HCT116 (cell line): ENCODE measurements around the gene XPC.

Source experiments
- CBX3 ChIP-seq: IDR thresholded peaks from 2 replicates; pipeline ENCODE4 v1.6.1; 2012; ENCODE audit warnings: low read depth
- CEBPB ChIP-seq: IDR thresholded peaks from 2 replicates; pipeline ENCODE4 v1.6.1; 2012; ENCODE audit warnings: low read depth
- EZH2 ChIP-seq: fragments of 200-600 bp; sonication (generic); IDR thresholded peaks from 2 replicates; pipeline ENCODE4 v1.6.1; 2017; ENCODE audit warnings: antibody characterized with exemption, mixed run types
- EZH2phosphoT487 ChIP-seq: fragments of 200-600 bp; IDR thresholded peaks from 2 replicates; pipeline ENCODE4 v1.6.1; 2018; ENCODE audit warnings: antibody characterized with exemption, borderline replicate concordance
- JUND ChIP-seq: IDR thresholded peaks from 2 replicates; pipeline ENCODE4 v1.6.1; 2012
- POLR2A ChIP-seq: IDR thresholded peaks from 2 replicates; pipeline ENCODE4 v1.7.0; 2011; ENCODE audit warnings: borderline replicate concordance; ENCODE audit not compliant: insufficient read depth, insufficient read length; ENCODE audit errors: extremely low read depth
- POLR2AphosphoS5 ChIP-seq: IDR thresholded peaks from 2 replicates; pipeline ENCODE4 v1.6.1; 2011; ENCODE audit warnings: mild to moderate bottlenecking, low read depth, low read length, moderate library complexity
- SIN3A ChIP-seq: IDR thresholded peaks from 2 replicates; pipeline ENCODE4 v1.6.1; 2012; ENCODE audit warnings: low read depth
- TCF7L2 ChIP-seq: IDR thresholded peaks from 2 replicates; pipeline ENCODE4 v1.7.0; 2011; ENCODE audit warnings: borderline replicate concordance, inconsistent platforms; ENCODE audit not compliant: insufficient read depth, insufficient read length; ENCODE audit errors: extremely low read depth
- YY1 ChIP-seq: IDR thresholded peaks from 2 replicates; pipeline ENCODE4 v1.6.1; 2011; ENCODE audit warnings: low read length, low read depth, moderate library complexity, mild to moderate bottlenecking; ENCODE audit not compliant: insufficient replicate concordance; ENCODE audit errors: extremely low read depth
- ZNF274 ChIP-seq: fragments of 200-500 bp; sonication (Bioruptor generic); IDR thresholded peaks from 2 replicates; pipeline ENCODE4 v1.6.1; 2014; ENCODE audit warnings: mild to moderate bottlenecking, low read depth, low read length, inconsistent platforms
- TF ChIP-seq, protein P1 (sequence below), 3 experiments: fragments of 200-600 bp in 1 of 3; sonication (generic) in 1 of 3; IDR thresholded peaks in 2 of 3; conservative IDR thresholded peaks in 1 of 3; 2 replicates each; pipeline ENCODE4 v1.5.1; 2012 to 2017; ENCODE audit warnings: low read depth in 2 of 3, low read length in 2 of 3, antibody characterized with exemption in 1 of 3, borderline replicate concordance in 1 of 3, control low read depth in 1 of 3, mild to moderate bottlenecking in 1 of 3, mixed read lengths in 1 of 3, mixed run types in 1 of 3, moderate library complexity in 1 of 3; ENCODE audit not compliant: insufficient read depth in 1 of 3
- TF ChIP-seq, protein P2 (sequence below): IDR thresholded peaks from 2 replicates; pipeline ENCODE4 v1.6.1; 2011; ENCODE audit warnings: mild to moderate bottlenecking, low read length, moderate library complexity; ENCODE audit not compliant: insufficient replicate concordance; ENCODE audit errors: extremely low read depth
- TF ChIP-seq, protein P3 (sequence below): IDR thresholded peaks from 2 replicates; pipeline ENCODE4 v1.6.1; 2012; ENCODE audit warnings: low read depth

DNA sequence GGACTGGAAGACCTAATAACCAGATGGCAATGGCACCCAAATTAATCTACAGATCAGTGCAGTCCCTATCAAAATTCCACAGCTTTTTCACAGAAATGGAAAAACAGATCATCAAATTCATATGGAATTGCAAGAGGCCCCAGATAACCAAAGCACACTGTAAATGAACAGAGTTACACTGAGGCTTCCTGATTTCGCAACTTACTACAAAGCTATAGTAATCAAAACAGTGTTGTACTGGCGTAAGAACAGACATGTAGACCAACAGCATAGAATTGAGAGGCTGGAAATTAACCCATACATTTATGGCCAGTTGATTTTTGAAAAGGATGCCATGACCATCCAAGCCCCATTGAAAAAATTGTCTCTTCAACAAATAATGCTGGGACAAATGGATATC, 16.2 kb downstream of the XPC start:
- no peak for TF ChIP-seq SIN3A
- TF ChIP-seq, protein P1, sequence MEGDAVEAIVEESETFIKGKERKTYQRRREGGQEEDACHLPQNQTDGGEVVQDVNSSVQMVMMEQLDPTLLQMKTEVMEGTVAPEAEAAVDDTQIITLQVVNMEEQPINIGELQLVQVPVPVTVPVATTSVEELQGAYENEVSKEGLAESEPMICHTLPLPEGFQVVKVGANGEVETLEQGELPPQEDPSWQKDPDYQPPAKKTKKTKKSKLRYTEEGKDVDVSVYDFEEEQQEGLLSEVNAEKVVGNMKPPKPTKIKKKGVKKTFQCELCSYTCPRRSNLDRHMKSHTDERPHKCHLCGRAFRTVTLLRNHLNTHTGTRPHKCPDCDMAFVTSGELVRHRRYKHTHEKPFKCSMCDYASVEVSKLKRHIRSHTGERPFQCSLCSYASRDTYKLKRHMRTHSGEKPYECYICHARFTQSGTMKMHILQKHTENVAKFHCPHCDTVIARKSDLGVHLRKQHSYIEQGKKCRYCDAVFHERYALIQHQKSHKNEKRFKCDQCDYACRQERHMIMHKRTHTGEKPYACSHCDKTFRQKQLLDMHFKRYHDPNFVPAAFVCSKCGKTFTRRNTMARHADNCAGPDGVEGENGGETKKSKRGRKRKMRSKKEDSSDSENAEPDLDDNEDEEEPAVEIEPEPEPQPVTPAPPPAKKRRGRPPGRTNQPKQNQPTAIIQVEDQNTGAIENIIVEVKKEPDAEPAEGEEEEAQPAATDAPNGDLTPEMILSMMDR (IDR thresholded peaks at IDR 0.05 in 2 of 3, conservative IDR thresholded peaks at IDR 0.05 in 1 of 3; ENCODE audit: borderline replicate concordance in 1 of 3, insufficient read depth in 1 of 3, low read depth in 2 of 3, low read length in 2 of 3): no peak
- TF ChIP-seq, protein P2, sequence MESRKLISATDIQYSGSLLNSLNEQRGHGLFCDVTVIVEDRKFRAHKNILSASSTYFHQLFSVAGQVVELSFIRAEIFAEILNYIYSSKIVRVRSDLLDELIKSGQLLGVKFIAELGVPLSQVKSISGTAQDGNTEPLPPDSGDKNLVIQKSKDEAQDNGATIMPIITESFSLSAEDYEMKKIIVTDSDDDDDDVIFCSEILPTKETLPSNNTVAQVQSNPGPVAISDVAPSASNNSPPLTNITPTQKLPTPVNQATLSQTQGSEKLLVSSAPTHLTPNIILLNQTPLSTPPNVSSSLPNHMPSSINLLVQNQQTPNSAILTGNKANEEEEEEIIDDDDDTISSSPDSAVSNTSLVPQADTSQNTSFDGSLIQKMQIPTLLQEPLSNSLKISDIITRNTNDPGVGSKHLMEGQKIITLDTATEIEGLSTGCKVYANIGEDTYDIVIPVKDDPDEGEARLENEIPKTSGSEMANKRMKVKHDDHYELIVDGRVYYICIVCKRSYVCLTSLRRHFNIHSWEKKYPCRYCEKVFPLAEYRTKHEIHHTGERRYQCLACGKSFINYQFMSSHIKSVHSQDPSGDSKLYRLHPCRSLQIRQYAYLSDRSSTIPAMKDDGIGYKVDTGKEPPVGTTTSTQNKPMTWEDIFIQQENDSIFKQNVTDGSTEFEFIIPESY: no peak
- no peak for TF ChIP-seq CEBPB
- TF ChIP-seq JUND: no peak
- TF ChIP-seq CBX3: no peak
- TF ChIP-seq POLR2A: no peak
- no peak for TF ChIP-seq YY1
- TF ChIP-seq EZH2: no peak
- no peak for TF ChIP-seq TCF7L2
- TF ChIP-seq ZNF274: no peak
- TF ChIP-seq, protein P3, sequence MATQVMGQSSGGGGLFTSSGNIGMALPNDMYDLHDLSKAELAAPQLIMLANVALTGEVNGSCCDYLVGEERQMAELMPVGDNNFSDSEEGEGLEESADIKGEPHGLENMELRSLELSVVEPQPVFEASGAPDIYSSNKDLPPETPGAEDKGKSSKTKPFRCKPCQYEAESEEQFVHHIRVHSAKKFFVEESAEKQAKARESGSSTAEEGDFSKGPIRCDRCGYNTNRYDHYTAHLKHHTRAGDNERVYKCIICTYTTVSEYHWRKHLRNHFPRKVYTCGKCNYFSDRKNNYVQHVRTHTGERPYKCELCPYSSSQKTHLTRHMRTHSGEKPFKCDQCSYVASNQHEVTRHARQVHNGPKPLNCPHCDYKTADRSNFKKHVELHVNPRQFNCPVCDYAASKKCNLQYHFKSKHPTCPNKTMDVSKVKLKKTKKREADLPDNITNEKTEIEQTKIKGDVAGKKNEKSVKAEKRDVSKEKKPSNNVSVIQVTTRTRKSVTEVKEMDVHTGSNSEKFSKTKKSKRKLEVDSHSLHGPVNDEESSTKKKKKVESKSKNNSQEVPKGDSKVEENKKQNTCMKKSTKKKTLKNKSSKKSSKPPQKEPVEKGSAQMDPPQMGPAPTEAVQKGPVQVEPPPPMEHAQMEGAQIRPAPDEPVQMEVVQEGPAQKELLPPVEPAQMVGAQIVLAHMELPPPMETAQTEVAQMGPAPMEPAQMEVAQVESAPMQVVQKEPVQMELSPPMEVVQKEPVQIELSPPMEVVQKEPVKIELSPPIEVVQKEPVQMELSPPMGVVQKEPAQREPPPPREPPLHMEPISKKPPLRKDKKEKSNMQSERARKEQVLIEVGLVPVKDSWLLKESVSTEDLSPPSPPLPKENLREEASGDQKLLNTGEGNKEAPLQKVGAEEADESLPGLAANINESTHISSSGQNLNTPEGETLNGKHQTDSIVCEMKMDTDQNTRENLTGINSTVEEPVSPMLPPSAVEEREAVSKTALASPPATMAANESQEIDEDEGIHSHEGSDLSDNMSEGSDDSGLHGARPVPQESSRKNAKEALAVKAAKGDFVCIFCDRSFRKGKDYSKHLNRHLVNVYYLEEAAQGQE: no peak
- no peak for TF ChIP-seq POLR2AphosphoS5
- TF ChIP-seq EZH2phosphoT487: no peak
